Fibroblast of the conjunctiva (primary cell): Measurements from ENCODE around the gene TRIM72.
"Not testable (repeated sequence)": the region's sequence is repeated elsewhere in the genome, so short reads cannot be mapped to it uniquely, and the experiment has no call there.

Experiments
- DNase-seq: peaks from one replicate; pipeline ENCODE4 v3.0.0-alpha.2; 2010; ENCODE audit warnings: low read depth

Gene TRIM72

GRCh38 chr16:31258366-31258765 lies 44.4 kb downstream of the TRIM72 start:
- DNase-seq: no peak

- no peak for DNase-seq
Observed at GRCh38 chr16:31260136-31260931, 46.4 kb downstream of the TRIM72 start.

- no peak for DNase-seq
Observed at GRCh38 chr16:31262084-31262483, 48.2 kb downstream of the TRIM72 start.

- DNase-seq: no peak
Observed at GRCh38 chr16:31265329-31266245, 51.7 kb downstream of the TRIM72 start.

GRCh38 chr16:31267332-31268032 lies 53.6 kb downstream of the TRIM72 start:
- no peak for DNase-seq

- DNase-seq: no peak
Observed at GRCh38 chr16:31268033-31268365, 54.1 kb downstream of the TRIM72 start.

GRCh38 chr16:31268891-31269290 lies 55.0 kb downstream of the TRIM72 start:
- DNase-seq: no peak

- DNase-seq: no peak
Observed at GRCh38 chr16:31269541-31269940, 55.6 kb downstream of the TRIM72 start.

- DNase-seq: not testable (repeated sequence)
Observed at GRCh38 chr16:31269973-31270372, 56.1 kb downstream of the TRIM72 start.

GRCh38 chr16:31270795-31271194 lies 56.9 kb downstream of the TRIM72 start:
- no peak for DNase-seq

GRCh38 chr16:31271621-31272190 lies 57.8 kb downstream of the TRIM72 start:
- no peak for DNase-seq

- no peak for DNase-seq
Observed at GRCh38 chr16:31273187-31273586, 59.3 kb downstream of the TRIM72 start.

- DNase-seq: no peak
Observed at GRCh38 chr16:31273676-31274075, 59.8 kb downstream of the TRIM72 start.

- no peak for DNase-seq
Observed at GRCh38 chr16:31274831-31275816, 61.2 kb downstream of the TRIM72 start.

- no peak for DNase-seq
Observed at GRCh38 chr16:31276600-31276999, 62.7 kb downstream of the TRIM72 start.

- DNase-seq: no peak
Observed at GRCh38 chr16:31277659-31278260, 63.8 kb downstream of the TRIM72 start.

GRCh38 chr16:31278853-31279252 lies 64.9 kb downstream of the TRIM72 start:
- DNase-seq: not testable (repeated sequence)
